ENCODE data around the gene INHBB. TPM values are rescaled to one million over a fixed set of nuclear protein-coding genes. Genes with fewer than 3 reads are reported as not detected.

The INHBB gene
- polyA plus RNA-seq, 1 donor from 2014 or later, result not detected

DNA sequence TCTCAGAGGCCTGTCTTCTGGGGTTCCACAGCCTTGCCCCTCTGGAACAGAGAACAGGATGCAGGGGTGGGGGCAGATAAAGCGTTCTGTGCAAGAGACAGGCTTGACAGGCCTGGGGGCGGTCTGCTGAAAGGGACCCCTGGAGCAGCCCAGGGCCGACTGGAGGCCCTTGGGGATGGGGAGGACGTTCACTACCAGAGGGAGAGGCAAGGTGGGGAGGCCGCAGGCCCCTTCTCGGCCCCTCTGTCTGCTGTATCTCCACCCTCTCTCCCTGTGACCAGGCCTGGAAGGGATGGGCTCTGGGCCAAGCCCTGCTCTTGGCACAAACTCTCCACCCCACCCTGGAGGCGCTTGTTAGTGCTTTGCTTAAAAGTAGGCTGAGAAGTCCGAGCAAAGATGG lies 27.3 kb upstream of the INHBB start:
- Histone ChIP-seq H4K20me1 (ENCODE audit: insufficient read depth) (no peaks in the 10 kb centered on the region), H3K27ac (ENCODE audit: low read length) (no peak overlapping the region), H3K27me3 (ENCODE audit: insufficient read depth, low read depth, low read length) (peaks cover 3% of the 10 kb centered on the region), H3K9me2 (ENCODE audit: insufficient read depth, low read length) (no peaks in the 10 kb centered on the region), H3K79me2 (replicated peaks; ENCODE audit: insufficient read depth, low read length) (no peaks in the 10 kb centered on the region), H3K9me3 (ENCODE audit: low read length) (no peaks in the 10 kb centered on the region), H3F3A (ENCODE audit: insufficient read depth, low read length, poor library complexity, severe bottlenecking) (no peaks in the 10 kb centered on the region), H2AFZ (ENCODE audit: low read depth, low read length) (no peak overlapping the region), H3K9ac (ENCODE audit: low read length) (no peak overlapping the region), H3K4me2 (ENCODE audit: low read length) (no peak overlapping the region), H3K36me3 (ENCODE audit: insufficient read depth, low read length) (no peaks in the 10 kb centered on the region), H3K4me3 (ENCODE audit: low read length) (no peak overlapping the region)
- TF ChIP-seq MXI1 (conservative IDR thresholded peaks at IDR 0.05; ENCODE audit: poor library complexity, severe bottlenecking), result no peak
- TF ChIP-seq POLR2AphosphoS5 (IDR thresholded peaks at IDR 0.05), result no peak
- no peak for TF ChIP-seq TAF1 (IDR thresholded peaks at IDR 0.05; ENCODE audit: low read depth)
- TF ChIP-seq, protein P1, sequence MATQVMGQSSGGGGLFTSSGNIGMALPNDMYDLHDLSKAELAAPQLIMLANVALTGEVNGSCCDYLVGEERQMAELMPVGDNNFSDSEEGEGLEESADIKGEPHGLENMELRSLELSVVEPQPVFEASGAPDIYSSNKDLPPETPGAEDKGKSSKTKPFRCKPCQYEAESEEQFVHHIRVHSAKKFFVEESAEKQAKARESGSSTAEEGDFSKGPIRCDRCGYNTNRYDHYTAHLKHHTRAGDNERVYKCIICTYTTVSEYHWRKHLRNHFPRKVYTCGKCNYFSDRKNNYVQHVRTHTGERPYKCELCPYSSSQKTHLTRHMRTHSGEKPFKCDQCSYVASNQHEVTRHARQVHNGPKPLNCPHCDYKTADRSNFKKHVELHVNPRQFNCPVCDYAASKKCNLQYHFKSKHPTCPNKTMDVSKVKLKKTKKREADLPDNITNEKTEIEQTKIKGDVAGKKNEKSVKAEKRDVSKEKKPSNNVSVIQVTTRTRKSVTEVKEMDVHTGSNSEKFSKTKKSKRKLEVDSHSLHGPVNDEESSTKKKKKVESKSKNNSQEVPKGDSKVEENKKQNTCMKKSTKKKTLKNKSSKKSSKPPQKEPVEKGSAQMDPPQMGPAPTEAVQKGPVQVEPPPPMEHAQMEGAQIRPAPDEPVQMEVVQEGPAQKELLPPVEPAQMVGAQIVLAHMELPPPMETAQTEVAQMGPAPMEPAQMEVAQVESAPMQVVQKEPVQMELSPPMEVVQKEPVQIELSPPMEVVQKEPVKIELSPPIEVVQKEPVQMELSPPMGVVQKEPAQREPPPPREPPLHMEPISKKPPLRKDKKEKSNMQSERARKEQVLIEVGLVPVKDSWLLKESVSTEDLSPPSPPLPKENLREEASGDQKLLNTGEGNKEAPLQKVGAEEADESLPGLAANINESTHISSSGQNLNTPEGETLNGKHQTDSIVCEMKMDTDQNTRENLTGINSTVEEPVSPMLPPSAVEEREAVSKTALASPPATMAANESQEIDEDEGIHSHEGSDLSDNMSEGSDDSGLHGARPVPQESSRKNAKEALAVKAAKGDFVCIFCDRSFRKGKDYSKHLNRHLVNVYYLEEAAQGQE (IDR thresholded peaks at IDR 0.05; ENCODE audit: borderline replicate concordance), result no peak

DNA sequence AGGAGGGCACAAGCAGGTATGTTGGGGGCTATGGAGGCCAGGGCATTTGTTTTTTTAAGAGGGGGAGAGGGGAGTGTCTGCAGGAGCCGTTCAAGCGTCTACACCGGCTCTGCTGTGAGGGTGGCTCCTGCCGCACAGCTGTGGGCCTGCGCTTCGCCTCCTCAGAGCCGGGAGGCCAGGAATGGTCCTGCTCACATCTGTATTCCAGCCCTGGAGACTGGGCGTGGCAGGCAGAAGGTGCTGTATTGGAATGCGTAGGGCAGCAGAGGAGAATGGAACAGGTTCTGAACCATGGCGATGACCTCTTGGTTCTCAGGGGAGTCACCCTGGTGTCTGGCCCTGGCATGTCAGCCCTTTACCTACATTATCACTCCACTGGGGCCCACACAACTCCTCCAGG lies 26.8 kb upstream of the INHBB start:
- no peak for TF ChIP-seq EZH2 (IDR thresholded peaks at IDR 0.05; ENCODE audit: borderline replicate concordance, insufficient read depth, low read length, poor library complexity, severe bottlenecking)

DNA sequence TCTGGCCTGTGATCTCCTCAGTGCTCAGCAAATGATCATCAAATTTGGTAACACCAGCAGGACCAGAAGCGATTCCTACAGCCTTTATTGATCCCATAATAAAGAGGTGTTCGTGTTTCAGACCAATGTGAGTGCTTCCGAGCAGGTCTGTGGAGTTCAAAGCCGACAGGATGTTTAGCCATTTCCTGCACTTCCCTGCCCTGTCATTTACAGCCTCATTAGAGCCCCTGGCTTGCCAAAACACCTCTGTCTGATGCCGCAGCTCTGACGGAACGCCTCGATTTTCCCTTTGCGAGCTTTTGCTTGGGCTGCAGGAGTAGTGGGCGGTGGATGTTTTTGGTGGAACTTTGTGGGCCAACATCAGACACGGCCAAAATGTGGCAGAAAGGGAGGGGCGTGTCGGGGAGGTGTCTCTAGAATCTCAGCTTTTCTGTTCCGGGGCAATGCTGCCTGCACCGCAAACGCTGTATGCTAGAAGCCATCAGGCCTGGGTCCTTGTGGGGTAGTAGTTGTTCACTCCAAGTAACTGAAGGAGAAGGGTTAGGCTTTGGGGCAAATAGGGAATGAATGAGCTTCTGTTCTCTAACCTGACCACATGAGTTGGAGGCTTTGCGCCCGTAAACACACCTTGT lies 26.1 kb upstream of the INHBB start:
- H3K4me2 ChIP-seq (ENCODE audit: low read length), result no peak overlapping the region
- no peak overlapping the region for H3K4me3 ChIP-seq (ENCODE audit: low read length)
- no peak overlapping the region for H3K27ac ChIP-seq (ENCODE audit: low read length)
- H3K9ac ChIP-seq (ENCODE audit: low read length), result no peak overlapping the region
- TF ChIP-seq TAF1 (IDR thresholded peaks at IDR 0.05; ENCODE audit: low read depth) (no peak), RAD21 (conservative IDR thresholded peaks at IDR 0.05) (no peak), SMC3 (conservative IDR thresholded peaks at IDR 0.05; ENCODE audit: poor library complexity) (no peak), MXI1 (conservative IDR thresholded peaks at IDR 0.05; ENCODE audit: poor library complexity, severe bottlenecking) (no peak), EZH2 (IDR thresholded peaks at IDR 0.05; ENCODE audit: borderline replicate concordance, insufficient read depth, low read length, poor library complexity, severe bottlenecking) (no peak), POLR2AphosphoS5 (IDR thresholded peaks at IDR 0.05) (no peak)
- no peaks in the 10 kb centered on the region for H3K9me2 ChIP-seq (ENCODE audit: insufficient read depth, low read length)
- H4K20me1 ChIP-seq (ENCODE audit: insufficient read depth), result no peaks in the 10 kb centered on the region
- H3F3A ChIP-seq (ENCODE audit: insufficient read depth, low read length, poor library complexity, severe bottlenecking), result no peaks in the 10 kb centered on the region
- no peaks in the 10 kb centered on the region for H3K27me3 ChIP-seq (ENCODE audit: insufficient read depth, low read depth, low read length)
- no peak overlapping the region for H2AFZ ChIP-seq (ENCODE audit: low read depth, low read length)
- no peaks in the 10 kb centered on the region for H3K9me3 ChIP-seq (ENCODE audit: low read length)
- H3K79me2 ChIP-seq (replicated peaks; ENCODE audit: insufficient read depth, low read length), result no peaks in the 10 kb centered on the region
- no peaks in the 10 kb centered on the region for H3K36me3 ChIP-seq (ENCODE audit: insufficient read depth, low read length)

More for the DNA sequence above, 26.8 kb upstream of the INHBB start:
- no peaks in the 10 kb centered on the region for H3K9me3 ChIP-seq (ENCODE audit: low read length)
- H3K27me3 ChIP-seq (ENCODE audit: insufficient read depth, low read depth, low read length), result no peaks in the 10 kb centered on the region
- H3F3A ChIP-seq (ENCODE audit: insufficient read depth, low read length, poor library complexity, severe bottlenecking), result no peaks in the 10 kb centered on the region
- no peaks in the 10 kb centered on the region for H4K20me1 ChIP-seq (ENCODE audit: insufficient read depth)
- H2AFZ ChIP-seq (ENCODE audit: low read depth, low read length), result no peak overlapping the region
- no peaks in the 10 kb centered on the region for H3K79me2 ChIP-seq (replicated peaks; ENCODE audit: insufficient read depth, low read length)
- no peaks in the 10 kb centered on the region for H3K36me3 ChIP-seq (ENCODE audit: insufficient read depth, low read length)
- no peak overlapping the region for H3K9ac ChIP-seq (ENCODE audit: low read length)
- no peak overlapping the region for H3K4me2 ChIP-seq (ENCODE audit: low read length)
- no peak overlapping the region for H3K4me3 ChIP-seq (ENCODE audit: low read length)
- H3K27ac ChIP-seq (ENCODE audit: low read length), result no peak overlapping the region
- no peaks in the 10 kb centered on the region for H3K9me2 ChIP-seq (ENCODE audit: insufficient read depth, low read length)

Measured in neural cell (in vitro differentiated cells).